GM12875 (cell line): ENCODE data around the gene CARMIL1.
"Not testable (repeated sequence)": the region's sequence is repeated elsewhere in the genome, so short reads cannot be mapped to it uniquely, and the experiment has no call there.

Source experiments
- H3K4me3 ChIP-seq: one replicate; pipeline ENCODE4 v1.5.1; 2011; ENCODE audit warnings: low read depth, low read length, control low read depth
- CTCF ChIP-seq: IDR thresholded peaks from 2 replicates; pipeline ENCODE4 v1.5.1; 2011; ENCODE audit warnings: low read depth, mild to moderate bottlenecking, control low read depth, inconsistent platforms, low read length, moderate library complexity, borderline replicate concordance; ENCODE audit not compliant: insufficient read depth

CARMIL1 gene

GRCh38 chr6:25434921-25435320, 155.7 kb downstream of the CARMIL1 start:
- H3K4me3 ChIP-seq = no peak overlapping the region

GRCh38 chr6:25435416-25435985, 156.3 kb downstream of the CARMIL1 start:
- no peak overlapping the region for H3K4me3 ChIP-seq
- no peak for TF ChIP-seq CTCF

More at GRCh38 chr6:25434921-25435320, 155.7 kb downstream of the CARMIL1 start:
- no peak for TF ChIP-seq CTCF

- H3K4me3 ChIP-seq = no peak overlapping the region
- no peak for TF ChIP-seq CTCF
Measured at GRCh38 chr6:25436760-25437159, 157.6 kb downstream of the CARMIL1 start.

- no peak for TF ChIP-seq CTCF
- H3K4me3 ChIP-seq = no peak overlapping the region
Measured at GRCh38 chr6:25439368-25439767, 160.2 kb downstream of the CARMIL1 start.

- no peak for TF ChIP-seq CTCF
- H3K4me3 ChIP-seq = no peak overlapping the region
Measured at GRCh38 chr6:25441663-25442270, 162.6 kb downstream of the CARMIL1 start.

- no peak for TF ChIP-seq CTCF
- no peak overlapping the region for H3K4me3 ChIP-seq
Measured at GRCh38 chr6:25442898-25443297, 163.7 kb downstream of the CARMIL1 start.

GRCh38 chr6:25444521-25444920, 165.3 kb downstream of the CARMIL1 start:
- not testable (repeated sequence) for H3K4me3 ChIP-seq
